Urothelium cell line (cell line): Measurements from ENCODE around the gene ZBTB20.

Experiments used
- DNase-seq: peaks from one replicate; pipeline ENCODE4 v3.0.0; 2011; ENCODE audit warnings: low spot score, mixed read lengths
- FAIRE-seq: peaks from 2 replicates; lab custom pipeline; 2011; peaks lifted over from hg19 to GRCh38; lab: Jason Lieb, UNC

The ZBTB20 gene

DNA sequence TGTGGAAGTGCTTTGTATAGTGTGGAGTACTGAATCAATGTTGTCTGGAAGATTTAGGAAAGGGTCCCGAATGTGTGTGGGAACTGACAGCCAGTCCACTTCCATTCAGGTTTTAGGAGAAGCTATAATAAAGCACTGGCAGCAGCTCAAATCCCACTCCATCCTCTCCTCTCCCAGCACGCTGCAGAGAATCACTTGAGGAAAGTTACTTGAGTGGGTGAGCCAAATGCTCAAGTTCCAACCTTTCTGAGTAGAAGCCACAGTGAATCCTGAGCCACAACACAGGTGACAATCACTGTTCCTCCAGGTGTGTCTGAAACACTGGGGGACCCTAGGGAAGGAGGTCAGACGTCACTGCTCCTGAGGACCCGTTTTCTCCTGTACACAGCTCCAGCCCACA, 746.7 kb downstream of the ZBTB20 start:
- FAIRE-seq, result peak; percentile 65
- DNase-seq, result no peak

DNA sequence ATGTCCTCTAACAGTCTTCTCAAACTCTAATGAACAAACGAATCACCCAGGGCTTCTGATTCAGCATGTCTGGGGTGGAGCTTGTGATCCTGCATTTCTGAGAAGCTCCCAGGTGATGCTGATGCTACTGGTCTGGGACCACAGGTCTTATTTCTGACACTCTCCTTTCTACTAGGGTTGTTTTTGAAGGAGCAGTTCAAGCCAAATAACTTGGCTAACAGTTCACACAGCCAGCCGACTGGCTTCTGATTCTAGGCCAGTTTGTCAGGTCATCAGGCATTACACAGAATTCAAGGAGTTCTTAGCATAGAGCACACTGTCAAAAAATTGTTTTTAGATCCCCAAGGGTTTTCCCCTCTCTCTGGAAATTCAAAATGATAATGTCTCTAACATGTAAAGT, 752.5 kb downstream of the ZBTB20 start:
- FAIRE-seq, result no peak

GRCh38 chr3:114393367-114394072, 753.6 kb downstream of the ZBTB20 start:
- FAIRE-seq (no peak), DNase-seq (no peak)

More for the DNA sequence above, 752.5 kb downstream of the ZBTB20 start:
- DNase-seq, result no peak

GRCh38 chr3:114392831-114393230, 754.3 kb downstream of the ZBTB20 start:
- DNase-seq, result no peak
- no peak for FAIRE-seq

GRCh38 chr3:114389156-114389555, 757.9 kb downstream of the ZBTB20 start:
- DNase-seq (no peak), FAIRE-seq (no peak)

DNA sequence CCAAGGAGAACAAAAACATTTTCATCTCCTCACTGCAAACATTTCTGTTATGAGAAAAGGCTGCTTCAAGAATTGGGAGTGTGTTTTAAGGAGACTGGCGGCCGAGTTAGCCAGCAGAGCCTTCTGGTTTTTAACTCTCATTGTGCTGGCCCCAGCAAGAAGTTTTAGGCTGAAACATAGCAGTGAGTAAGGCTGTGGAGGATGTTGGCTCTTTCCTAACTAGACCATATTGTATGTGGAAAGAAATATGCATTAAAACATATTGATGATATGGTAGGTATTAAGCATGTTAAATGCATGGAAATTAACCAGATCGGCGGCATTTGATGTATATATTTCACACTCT, 762.6 kb downstream of the ZBTB20 start:
- FAIRE-seq (no peak), DNase-seq (no peak)

DNA sequence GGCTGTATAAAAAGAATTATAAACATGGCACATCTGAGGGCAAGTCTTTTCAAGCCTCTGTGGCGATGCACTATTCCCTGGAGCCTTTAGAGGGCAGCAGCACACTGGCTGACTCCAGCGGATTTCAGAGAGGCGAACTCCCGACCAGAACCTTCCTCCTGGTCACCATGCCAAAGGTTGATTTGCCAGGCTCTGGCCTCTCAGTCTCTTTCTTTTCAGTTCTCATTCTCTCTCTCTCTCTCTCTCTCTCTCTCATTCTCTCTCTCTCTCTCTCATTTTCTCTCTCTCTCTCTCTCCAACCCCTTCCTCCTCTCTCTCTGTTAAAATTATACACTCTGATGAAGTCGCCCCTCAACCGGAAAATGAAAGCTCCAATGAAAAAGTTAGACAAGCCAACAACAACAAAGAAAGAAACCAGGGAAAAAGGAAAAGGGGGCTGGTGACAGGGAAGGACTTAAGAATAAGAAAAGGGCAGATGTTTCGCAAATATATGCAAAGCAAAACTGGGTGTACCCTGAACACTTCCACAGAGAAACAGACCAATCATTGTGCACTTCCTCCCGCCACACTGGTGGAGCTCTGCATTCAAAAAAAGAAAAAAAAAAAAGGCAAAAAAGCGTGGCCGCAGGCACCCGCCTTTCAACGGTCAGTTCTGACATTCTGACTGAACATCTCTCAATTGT, 763.1 kb downstream of the ZBTB20 start:
- no peak for FAIRE-seq

DNA sequence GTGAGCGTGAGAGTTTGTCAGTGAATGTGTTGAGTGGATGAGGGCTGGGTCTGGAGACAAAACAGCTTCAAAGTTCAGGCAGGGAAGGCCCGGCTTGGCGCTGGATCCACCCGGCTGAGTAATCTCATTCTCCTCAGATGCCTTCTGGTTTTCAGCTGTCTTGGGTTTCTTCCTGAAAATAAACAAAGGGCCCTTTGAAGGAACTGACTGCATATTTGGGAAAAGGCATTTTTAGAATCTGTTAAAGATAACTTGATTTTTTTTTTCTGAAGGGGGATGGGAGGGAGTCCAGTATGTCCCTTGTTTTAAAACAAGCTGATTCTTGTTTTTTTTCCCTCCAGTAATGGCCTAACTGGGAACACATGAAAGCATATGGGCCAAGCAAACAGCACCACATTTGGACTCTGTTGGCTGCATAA, 766.8 kb downstream of the ZBTB20 start:
- FAIRE-seq, result no peak
- peak; percentile 73 for DNase-seq

More for the DNA sequence above, 763.1 kb downstream of the ZBTB20 start:
- DNase-seq, result peak; percentile 84

DNA sequence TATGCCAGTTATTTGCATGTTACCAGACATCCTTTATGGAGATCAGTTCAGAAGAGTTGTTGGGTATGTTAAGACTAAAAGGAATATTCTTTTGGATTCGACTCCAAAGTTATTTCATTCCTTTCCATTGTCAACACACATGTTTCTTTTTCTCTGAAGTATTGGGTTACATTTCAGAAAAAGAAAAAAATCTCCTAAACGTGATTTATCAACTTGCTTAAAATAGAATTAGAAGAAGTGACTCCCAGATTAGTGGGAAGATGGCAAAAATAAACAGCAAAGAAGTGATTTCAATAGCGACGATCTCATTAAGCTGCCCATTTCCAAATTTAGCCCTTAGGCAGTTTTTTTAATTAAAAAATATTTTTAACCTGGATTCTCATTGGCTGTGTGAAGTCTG, 767.8 kb downstream of the ZBTB20 start:
- no peak for FAIRE-seq
- DNase-seq, result no peak

DNA sequence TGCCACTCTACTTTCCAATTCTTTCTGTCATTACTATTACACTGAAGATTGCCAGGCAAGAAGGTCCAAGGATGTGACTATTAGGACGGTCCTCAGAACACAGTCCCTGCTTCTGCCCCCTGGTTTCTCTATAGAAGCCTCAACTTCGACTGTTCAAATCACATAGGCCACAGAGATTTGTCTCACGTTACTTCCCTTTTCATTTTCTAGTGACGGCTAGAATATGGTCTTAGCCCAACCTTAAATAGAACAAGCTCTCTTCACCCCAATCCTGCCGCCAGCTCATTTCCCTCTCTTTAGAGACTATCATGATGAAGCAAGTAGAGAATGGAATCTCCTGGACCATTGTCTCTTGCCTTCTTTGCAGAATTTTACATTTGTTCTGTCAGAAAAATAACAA, 768.3 kb downstream of the ZBTB20 start:
- FAIRE-seq (no peak), DNase-seq (no peak)

- FAIRE-seq (no peak), DNase-seq (no peak)
These were observed 769.7 kb downstream of the ZBTB20 start for GRCh38 chr3:114377426-114377825.

DNA sequence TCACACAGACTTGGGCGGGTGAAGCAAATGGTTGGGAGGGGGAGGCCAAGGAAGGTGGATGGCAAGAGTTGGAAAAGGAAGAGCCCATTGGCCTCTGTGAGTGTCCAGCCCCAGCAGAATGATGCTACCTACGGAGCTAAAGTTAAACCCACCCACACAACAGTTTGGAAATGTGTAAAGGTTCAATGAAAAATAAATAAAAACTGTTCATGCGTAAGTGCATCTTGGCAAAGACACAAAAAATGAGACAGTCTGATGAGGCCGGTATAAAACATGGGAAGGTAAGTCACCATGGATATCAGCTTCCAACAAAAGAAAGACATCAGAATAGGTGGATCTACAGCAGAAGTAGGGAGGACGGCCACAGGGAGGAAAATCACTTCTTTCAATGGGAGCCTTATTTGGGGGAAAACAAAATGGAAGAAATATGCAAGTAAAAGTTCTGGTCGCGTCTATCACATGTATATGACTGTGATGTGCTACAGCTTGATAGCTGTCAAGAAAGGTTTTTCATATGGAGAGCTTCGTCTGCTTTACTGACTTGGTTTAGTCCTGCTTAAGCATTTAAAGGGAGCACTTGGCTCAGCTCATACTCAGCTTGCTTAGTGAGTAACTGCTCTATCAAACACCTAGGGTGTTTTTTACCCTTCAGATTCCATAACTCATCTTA, 770.4 kb downstream of the ZBTB20 start:
- no peak for FAIRE-seq
- DNase-seq, result no peak

DNA sequence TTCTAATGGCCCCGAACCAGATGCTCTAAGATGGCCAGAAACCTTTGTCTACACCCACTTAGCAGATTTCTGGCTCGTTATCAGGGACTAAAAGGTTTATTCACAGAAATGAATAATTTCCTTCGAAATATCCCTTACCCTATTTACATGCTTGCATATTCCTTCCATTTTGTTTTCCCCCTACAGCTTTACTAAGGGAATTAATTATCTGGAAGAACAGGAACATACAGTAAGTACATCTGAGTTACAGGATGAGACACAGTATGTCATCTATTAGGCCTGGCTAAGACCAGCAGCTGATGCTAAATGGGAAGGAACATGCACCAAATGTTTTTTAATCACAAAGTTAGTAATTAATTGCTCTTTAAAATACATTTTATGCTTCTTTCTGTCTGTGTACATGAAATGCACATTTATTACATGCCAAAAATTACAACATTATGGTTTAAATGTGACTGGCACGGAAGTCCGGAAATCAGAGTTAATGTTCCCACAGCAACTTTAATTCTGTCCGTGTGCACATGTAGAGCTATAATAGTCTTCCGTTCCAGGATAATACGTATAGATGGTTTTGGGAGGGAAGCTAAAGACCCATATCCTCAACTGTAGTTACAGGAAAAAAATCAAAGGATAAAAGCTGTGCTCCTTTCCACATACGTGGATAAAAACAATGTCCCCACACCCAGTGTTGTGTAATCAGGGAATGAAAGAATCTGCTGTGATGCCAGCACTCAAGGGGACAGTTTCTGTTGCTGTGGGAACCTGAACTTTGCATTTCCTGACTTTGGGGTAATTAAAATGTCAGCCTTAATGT, 771.3 kb downstream of the ZBTB20 start:
- no peak for FAIRE-seq
- DNase-seq, result no peak

DNA sequence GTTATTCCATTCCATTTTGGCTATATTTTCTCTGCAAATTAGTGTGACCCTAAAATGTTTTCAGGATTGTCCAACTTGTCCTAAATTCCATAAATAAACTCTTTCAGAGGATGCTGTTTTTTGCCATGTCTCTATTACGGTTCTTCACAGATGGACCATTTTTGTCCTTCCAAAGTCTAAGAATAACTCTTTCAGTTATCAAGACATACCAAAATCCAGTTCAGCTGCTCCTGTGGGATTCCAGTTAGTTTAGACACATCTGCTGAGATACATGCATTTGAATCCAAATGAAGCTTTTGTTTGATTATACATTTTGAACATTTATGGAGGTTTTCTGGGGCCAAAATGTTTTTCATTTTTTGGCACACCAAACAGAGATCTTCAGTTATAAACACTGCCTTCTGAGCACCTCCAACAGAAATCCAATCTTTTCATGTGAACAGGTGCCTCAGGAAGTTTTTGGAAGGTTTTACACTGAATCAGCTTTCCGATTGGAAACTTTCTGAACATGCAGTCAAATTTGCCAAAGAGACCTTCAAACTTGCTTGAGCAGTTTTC, 772.6 kb downstream of the ZBTB20 start:
- FAIRE-seq (no peak), DNase-seq (no peak)

DNA sequence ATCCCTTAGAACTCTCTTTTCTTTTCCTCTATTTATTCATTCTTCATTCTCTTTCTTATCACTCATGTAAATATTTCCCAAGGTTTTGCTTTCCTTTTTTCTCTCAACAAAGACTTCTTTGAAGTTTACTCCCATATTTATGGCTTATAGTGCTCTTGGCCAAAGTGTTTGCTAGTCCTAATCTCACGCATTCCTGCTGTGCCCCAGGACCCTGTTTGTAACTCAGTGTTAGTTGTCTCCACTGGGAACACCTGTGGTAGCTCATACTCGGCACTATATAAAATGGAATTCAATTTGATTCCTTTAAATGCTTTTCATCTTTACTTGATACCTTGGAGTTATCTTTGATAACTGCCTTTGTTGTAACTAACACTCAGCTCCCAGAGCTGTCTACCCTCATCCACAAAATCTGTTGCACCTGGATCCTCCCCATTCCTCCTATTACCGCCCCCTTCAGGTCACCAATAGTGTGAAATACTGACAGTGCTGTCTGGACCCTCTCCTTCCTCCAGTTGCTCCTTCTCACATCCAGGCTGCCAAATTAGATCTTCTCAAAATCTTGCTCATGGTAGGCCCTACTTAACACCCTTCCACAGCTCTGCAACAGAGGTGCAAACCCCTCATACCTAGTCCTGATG, 776.4 kb downstream of the ZBTB20 start:
- no peak for FAIRE-seq
- peak; percentile 10 for DNase-seq

DNA sequence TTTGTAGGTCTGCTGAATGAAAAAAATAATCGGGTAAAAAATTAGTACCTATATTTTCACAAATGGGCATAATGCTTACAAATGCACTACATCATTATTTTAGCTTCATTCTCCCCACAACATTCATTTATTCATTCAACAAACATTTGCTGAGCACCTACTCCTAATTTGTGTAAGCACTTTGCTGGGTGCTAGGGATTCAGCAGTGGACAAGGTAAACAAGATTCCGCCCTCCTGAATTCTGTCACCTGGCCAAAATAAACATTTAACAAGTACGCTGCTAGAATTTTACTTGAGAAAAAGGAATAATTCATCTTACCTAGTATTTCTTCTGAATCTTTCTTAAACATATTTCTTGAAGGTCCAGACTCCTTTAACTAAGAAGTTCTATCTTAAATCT, 781.2 kb downstream of the ZBTB20 start:
- no peak for DNase-seq
- no peak for FAIRE-seq

DNA sequence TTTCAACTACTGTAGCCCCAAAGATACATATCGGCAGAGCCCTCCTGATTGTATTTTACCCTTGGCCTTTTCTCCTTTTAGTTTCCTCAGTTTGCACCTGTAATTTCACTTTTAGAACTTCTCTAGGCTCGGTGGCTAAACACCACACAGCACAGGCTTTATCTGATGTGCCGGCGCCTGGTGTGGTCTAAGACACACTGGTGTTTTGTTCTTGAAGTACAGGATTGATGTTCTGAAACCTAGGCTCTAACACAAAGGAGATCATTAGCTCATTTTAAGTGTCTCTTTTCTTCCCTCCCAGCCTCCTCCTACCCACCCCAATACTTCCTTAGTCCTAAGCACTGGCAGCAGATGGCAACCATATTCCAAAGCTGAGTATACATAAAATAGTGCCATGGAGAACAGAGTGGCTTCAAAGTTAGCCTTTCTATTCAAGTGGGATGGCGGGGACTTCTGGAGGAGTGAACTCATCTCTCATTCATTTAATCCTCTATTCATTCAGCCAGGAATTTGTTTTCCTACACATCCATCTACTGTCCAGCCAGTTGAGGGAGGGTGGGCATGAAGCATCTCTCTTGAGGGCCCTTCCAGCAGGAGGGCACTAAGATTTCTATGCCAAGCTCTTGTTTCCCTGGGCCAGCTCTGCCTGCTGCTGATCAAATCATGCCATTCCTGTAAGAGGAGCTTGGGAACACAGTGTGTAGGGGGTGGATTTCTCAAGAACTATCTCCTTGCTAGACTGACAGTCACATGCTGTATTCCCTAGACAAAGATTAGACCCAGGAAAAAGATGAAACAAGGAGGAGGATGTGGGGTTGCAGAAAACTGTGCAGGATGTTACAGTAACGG, 782.1 kb downstream of the ZBTB20 start:
- DNase-seq (no peak), FAIRE-seq (no peak)

GRCh38 chr3:114363554-114364202, 783.4 kb downstream of the ZBTB20 start:
- no peak for DNase-seq
- FAIRE-seq, result peak; percentile 52

GRCh38 chr3:114362815-114363214, 784.3 kb downstream of the ZBTB20 start:
- FAIRE-seq (no peak), DNase-seq (peak; percentile 32)
